ENCODE results near the gene PIGA.

PIGA gene

GRCh38 chrX:15343075-15343476 lies 7.8 kb upstream of the PIGA start:
- no peak overlapping the region for H3K27ac ChIP-seq
- H3K4me1 ChIP-seq: no peaks in the 10 kb centered on the region
- TF ChIP-seq, protein P1, sequence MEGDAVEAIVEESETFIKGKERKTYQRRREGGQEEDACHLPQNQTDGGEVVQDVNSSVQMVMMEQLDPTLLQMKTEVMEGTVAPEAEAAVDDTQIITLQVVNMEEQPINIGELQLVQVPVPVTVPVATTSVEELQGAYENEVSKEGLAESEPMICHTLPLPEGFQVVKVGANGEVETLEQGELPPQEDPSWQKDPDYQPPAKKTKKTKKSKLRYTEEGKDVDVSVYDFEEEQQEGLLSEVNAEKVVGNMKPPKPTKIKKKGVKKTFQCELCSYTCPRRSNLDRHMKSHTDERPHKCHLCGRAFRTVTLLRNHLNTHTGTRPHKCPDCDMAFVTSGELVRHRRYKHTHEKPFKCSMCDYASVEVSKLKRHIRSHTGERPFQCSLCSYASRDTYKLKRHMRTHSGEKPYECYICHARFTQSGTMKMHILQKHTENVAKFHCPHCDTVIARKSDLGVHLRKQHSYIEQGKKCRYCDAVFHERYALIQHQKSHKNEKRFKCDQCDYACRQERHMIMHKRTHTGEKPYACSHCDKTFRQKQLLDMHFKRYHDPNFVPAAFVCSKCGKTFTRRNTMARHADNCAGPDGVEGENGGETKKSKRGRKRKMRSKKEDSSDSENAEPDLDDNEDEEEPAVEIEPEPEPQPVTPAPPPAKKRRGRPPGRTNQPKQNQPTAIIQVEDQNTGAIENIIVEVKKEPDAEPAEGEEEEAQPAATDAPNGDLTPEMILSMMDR (IDR thresholded peaks at IDR 0.05): no peak
- no peak overlapping the region for H3K4me3 ChIP-seq (ENCODE audit: low read depth, low read length)
- H3K79me2 ChIP-seq: no peaks in the 10 kb centered on the region
- H3K36me3 ChIP-seq (ENCODE audit: control insufficient read depth, insufficient read depth, low read length): no peaks in the 10 kb centered on the region
- no peak overlapping the region for H2AFZ ChIP-seq
- no peak overlapping the region for H3K9ac ChIP-seq
- no peaks in the 10 kb centered on the region for H3K9me3 ChIP-seq (ENCODE audit: control insufficient read depth, low read length)
- H3K27me3 ChIP-seq (ENCODE audit: control insufficient read depth, insufficient read depth, low read length): no peaks in the 10 kb centered on the region
- H3K4me2 ChIP-seq (ENCODE audit: low read length): no peak overlapping the region

DNA sequence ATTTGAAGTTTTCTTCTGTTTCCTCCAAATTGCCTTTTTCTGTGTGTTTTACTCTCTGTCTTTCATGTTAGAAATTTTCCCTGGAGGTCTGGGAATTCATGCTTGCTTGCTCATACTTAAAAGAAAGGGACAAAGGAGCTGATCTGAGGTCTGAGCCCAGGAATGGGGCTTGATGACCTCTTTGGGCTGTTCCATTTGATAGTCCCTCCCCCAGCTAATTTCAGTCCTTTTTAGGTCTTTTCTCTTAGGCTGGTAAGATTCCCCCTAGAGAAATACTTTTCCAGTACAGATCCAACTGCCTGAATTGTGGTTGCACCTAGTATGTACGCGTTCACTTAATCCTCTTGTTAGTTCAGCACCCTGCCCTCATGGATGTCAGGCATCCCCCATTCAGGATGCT lies 5.5 kb upstream of the PIGA start:
- Histone ChIP-seq H3K4me1 (no peaks in the 10 kb centered on the region), H3K36me3 (ENCODE audit: control insufficient read depth, insufficient read depth, low read length) (no peaks in the 10 kb centered on the region), H3K27me3 (ENCODE audit: control insufficient read depth, insufficient read depth, low read length) (no peaks in the 10 kb centered on the region), H3K4me2 (ENCODE audit: low read length) (no peak overlapping the region), H2AFZ (no peak overlapping the region), H3K4me3 (ENCODE audit: low read depth, low read length) (no peak overlapping the region), H3K27ac (no peak overlapping the region), H3K9me3 (ENCODE audit: control insufficient read depth, low read length) (no peaks in the 10 kb centered on the region), H3K79me2 (no peaks in the 10 kb centered on the region), H3K9ac (no peak overlapping the region)
- TF ChIP-seq, protein P1 (IDR thresholded peaks at IDR 0.05): no peak

DNA sequence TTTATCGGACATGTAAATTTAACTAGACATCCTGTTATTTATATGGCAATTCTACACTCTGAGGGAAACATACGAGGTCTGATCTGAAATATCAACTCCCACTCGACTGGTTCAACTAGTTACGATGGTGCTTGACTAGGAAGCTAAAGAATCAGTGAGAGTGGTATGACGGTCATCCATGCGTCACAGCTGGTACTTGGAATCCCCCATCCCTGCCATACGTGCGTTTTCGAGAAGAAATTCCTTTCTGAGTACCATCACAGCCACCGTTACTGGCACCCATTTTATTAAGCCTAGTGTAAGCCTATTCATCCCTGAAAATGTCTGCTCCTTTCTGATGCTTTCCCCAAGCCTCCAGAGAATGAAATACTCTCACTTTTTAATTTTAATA lies 695 bp upstream of the PIGA start:
- Histone ChIP-seq H3K79me2 (no peaks in the 10 kb centered on the region), H3K27ac (peak overlapping the region; percentile 63), H3K27me3 (ENCODE audit: control insufficient read depth, insufficient read depth, low read length) (no peaks in the 10 kb centered on the region), H2AFZ (peak overlapping the region; percentile 87), H3K9me3 (ENCODE audit: control insufficient read depth, low read length) (no peaks in the 10 kb centered on the region), H3K9ac (no peak overlapping the region), H3K36me3 (ENCODE audit: control insufficient read depth, insufficient read depth, low read length) (no peaks in the 10 kb centered on the region), H3K4me2 (ENCODE audit: low read length) (peak overlapping the region; percentile 73), H3K4me1 (no peaks in the 10 kb centered on the region), H3K4me3 (ENCODE audit: low read depth, low read length) (peak overlapping the region; percentile 74)
- TF ChIP-seq, protein P1 (IDR thresholded peaks at IDR 0.05): no peak

- no peaks in the 10 kb centered on the region for H3K27me3 ChIP-seq (ENCODE audit: control insufficient read depth, insufficient read depth, low read length)
- H3K9me3 ChIP-seq (ENCODE audit: control insufficient read depth, low read length): no peaks in the 10 kb centered on the region
- H3K4me2 ChIP-seq (ENCODE audit: low read length): peak overlapping the region; percentile 76
- peak overlapping the region; percentile 73 for H2AFZ ChIP-seq
- no peaks in the 10 kb centered on the region for H3K4me1 ChIP-seq
- no peak overlapping the region for H3K9ac ChIP-seq
- peak overlapping the region; percentile 74 for H3K4me3 ChIP-seq (ENCODE audit: low read depth, low read length)
- peak overlapping the region; percentile 51 for H3K27ac ChIP-seq
- H3K79me2 ChIP-seq: no peaks in the 10 kb centered on the region
- TF ChIP-seq, protein P1 (IDR thresholded peaks at IDR 0.05): no peak
- no peaks in the 10 kb centered on the region for H3K36me3 ChIP-seq (ENCODE audit: control insufficient read depth, insufficient read depth, low read length)
Measured at GRCh38 chrX:15334561-15334960, 762 bp downstream of the PIGA start.

GRCh38 chrX:15328821-15329220 lies 6.5 kb downstream of the PIGA start:
- TF ChIP-seq, protein P1 (IDR thresholded peaks at IDR 0.05): no peak
- Histone ChIP-seq H3K9ac (no peak overlapping the region), H3K4me3 (ENCODE audit: low read depth, low read length) (no peak overlapping the region), H3K4me1 (no peaks in the 10 kb centered on the region), H3K4me2 (ENCODE audit: low read length) (no peak overlapping the region), H3K27ac (no peak overlapping the region), H3K36me3 (ENCODE audit: control insufficient read depth, insufficient read depth, low read length) (no peaks in the 10 kb centered on the region), H2AFZ (no peak overlapping the region), H3K27me3 (ENCODE audit: control insufficient read depth, insufficient read depth, low read length) (no peaks in the 10 kb centered on the region), H3K79me2 (no peaks in the 10 kb centered on the region), H3K9me3 (ENCODE audit: control insufficient read depth, low read length) (no peaks in the 10 kb centered on the region)
